Measurements from ENCODE around the gene PSORS1C1. TPM values are rescaled to one million over a fixed set of nuclear protein-coding genes. Genes with fewer than 3 reads are reported as not detected.

The PSORS1C1 gene
- total and polyA plus RNA-seq, 2 donors (not counting 1 experiment from before 2014, with no cell fraction given) = 0.40 to 0.66 TPM

DNA sequence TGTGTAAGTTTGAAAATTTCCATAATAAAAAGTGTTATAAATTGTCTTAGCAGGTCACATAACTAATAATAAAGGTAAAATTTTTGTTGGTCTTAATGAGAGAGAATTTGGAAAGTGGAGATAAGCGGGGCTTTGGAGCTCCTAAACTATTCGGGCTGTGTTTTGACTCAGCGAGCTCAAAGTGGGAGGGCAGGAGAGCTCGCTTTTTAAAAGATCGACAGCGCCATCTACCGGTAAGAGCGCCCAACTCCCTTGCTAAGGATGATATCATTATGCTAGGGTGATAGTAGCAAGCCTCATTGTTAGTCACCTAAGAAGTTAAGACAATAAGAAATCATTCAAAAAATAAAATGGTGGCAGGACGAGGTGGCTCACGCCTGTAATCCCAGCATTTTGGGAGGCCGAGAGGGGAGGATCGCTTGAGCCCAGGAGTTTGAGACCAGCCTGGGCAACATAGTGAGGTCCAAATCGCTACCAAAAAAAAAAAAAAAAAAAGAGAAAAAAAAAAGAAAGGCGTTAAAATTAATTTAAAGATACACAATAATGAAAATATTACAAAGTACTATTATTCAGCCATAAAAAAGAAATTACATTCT, 27.0 kb upstream of the PSORS1C1 start:
- no peaks in the 10 kb centered on the region for H3K9me3 ChIP-seq (ENCODE audit: control insufficient read depth, insufficient read depth, low read depth, low read length)
- no peak overlapping the region for H2AFZ ChIP-seq (ENCODE audit: low read length)
- no peaks in the 10 kb centered on the region for H3K79me2 ChIP-seq (ENCODE audit: control insufficient read depth, insufficient read depth, low read length)
- H3K4me3 ChIP-seq (replicated peaks in 1 of 4; ENCODE audit: control extremely low read depth in 1 of 4, insufficient read depth in 1 of 4, low read depth in 3 of 4, low read length in 4 of 4) = no peak overlapping the region
- H3K27me3 ChIP-seq (ENCODE audit: control insufficient read depth, insufficient read depth, low read length) = no peaks in the 10 kb centered on the region
- peak overlapping the region; percentile 6 for H3K4me2 ChIP-seq (ENCODE audit: extremely low read depth, insufficient read depth, low read length)
- H3K9ac ChIP-seq (ENCODE audit: insufficient read depth, low read length) = no peak overlapping the region
- H3K27ac ChIP-seq (ENCODE audit: insufficient read depth, low read length) = no peak overlapping the region
- H4K20me1 ChIP-seq (ENCODE audit: control insufficient read depth, extremely low read depth, insufficient read depth, low read length) = no peaks in the 10 kb centered on the region
- TF ChIP-seq EZH2 (IDR thresholded peaks at IDR 0.05; ENCODE audit: low read length, missing control alignments) = no peak
- TF ChIP-seq, protein P1, sequence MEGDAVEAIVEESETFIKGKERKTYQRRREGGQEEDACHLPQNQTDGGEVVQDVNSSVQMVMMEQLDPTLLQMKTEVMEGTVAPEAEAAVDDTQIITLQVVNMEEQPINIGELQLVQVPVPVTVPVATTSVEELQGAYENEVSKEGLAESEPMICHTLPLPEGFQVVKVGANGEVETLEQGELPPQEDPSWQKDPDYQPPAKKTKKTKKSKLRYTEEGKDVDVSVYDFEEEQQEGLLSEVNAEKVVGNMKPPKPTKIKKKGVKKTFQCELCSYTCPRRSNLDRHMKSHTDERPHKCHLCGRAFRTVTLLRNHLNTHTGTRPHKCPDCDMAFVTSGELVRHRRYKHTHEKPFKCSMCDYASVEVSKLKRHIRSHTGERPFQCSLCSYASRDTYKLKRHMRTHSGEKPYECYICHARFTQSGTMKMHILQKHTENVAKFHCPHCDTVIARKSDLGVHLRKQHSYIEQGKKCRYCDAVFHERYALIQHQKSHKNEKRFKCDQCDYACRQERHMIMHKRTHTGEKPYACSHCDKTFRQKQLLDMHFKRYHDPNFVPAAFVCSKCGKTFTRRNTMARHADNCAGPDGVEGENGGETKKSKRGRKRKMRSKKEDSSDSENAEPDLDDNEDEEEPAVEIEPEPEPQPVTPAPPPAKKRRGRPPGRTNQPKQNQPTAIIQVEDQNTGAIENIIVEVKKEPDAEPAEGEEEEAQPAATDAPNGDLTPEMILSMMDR (conservative IDR thresholded peaks at IDR 0.05 in 1 of 2, IDR thresholded peaks at IDR 0.05 in 1 of 2; ENCODE audit: low read depth in 1 of 2, low read length in 2 of 2) = peak; percentile 71
- H3K4me1 ChIP-seq (ENCODE audit: control insufficient read depth, extremely low read depth, insufficient read depth, low read length) = peaks cover 12% of the 10 kb centered on the region
- no peaks in the 10 kb centered on the region for H3K36me3 ChIP-seq (ENCODE audit: control insufficient read depth, insufficient read depth, low read length)
- DNase-seq (ENCODE audit: low read depth in 2 of 2) = peak; percentile 77 to 84

DNA sequence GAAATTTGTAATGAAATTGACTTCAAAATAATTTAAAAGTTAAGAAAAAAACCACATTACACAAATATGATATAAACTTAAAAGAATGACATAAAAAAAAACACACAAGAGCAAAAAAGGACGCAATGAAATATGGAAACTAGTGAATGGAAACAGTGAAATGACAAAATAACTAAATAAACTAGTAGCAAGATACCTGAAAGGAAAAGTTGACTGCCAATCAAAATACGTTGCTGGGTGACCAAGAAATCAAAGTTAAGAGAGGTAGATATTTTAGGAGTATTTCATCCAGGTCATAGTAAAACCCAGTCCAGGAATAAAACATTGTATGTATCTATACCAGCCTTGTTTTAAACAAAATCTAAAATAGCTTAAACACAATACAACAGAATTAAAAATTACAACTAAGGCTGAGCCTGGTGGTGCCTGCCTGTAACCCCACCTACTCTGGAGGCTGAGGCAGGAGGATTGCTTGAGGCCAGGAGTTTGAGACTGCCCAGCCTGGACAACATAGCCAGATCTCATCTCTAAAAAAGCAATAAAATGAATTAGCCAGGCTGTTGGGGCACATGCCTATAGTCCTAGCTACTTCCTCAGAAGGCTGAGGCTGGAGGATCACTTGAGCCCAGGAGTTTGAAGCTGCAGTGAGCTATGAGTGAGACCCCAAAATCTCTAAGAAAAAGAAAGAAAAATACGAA, 24.2 kb upstream of the PSORS1C1 start:
- H3K36me3 ChIP-seq (ENCODE audit: control insufficient read depth, insufficient read depth, low read length) = no peaks in the 10 kb centered on the region

DNA sequence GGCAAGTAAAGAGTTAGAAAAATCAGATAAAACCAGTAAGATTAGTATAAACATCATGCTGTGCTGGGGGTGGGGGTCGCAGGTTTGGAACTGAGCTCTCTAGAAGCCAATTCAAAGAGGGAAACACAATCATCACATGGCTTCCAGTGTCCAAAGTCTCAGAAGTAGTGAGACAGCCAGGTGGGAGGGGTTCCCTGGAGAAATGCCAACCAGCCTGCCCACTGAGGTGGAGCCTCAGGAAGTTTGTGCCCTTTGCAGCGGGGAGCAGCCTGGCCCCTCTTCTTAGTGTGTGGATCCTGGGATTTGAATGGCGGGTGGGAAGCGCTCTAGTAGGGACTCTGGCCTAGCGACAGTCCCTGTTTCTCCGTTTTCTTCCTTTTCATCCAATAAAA, 23.6 kb upstream of the PSORS1C1 start:
- Histone ChIP-seq H3K27ac (ENCODE audit: insufficient read depth, low read length) (no peak overlapping the region), H2AFZ (ENCODE audit: low read length) (no peak overlapping the region), H4K20me1 (ENCODE audit: control insufficient read depth, extremely low read depth, insufficient read depth, low read length) (no peaks in the 10 kb centered on the region), H3K9me3 (ENCODE audit: control insufficient read depth, insufficient read depth, low read depth, low read length) (no peaks in the 10 kb centered on the region), H3K4me3 (replicated peaks in 1 of 4; ENCODE audit: control extremely low read depth in 1 of 4, insufficient read depth in 1 of 4, low read depth in 3 of 4, low read length in 4 of 4) (no peak overlapping the region), H3K4me1 (ENCODE audit: control insufficient read depth, extremely low read depth, insufficient read depth, low read length) (peaks cover 9% of the 10 kb centered on the region), H3K9ac (ENCODE audit: insufficient read depth, low read length) (no peak overlapping the region), H3K36me3 (ENCODE audit: control insufficient read depth, insufficient read depth, low read length) (no peaks in the 10 kb centered on the region), H3K79me2 (ENCODE audit: control insufficient read depth, insufficient read depth, low read length) (no peaks in the 10 kb centered on the region), H3K27me3 (ENCODE audit: control insufficient read depth, insufficient read depth, low read length) (no peaks in the 10 kb centered on the region), H3K4me2 (ENCODE audit: extremely low read depth, insufficient read depth, low read length) (no peak overlapping the region)
- no peak for DNase-seq (ENCODE audit: low read depth in 2 of 2)
- no peak for TF ChIP-seq EZH2 (IDR thresholded peaks at IDR 0.05; ENCODE audit: low read length, missing control alignments)
- TF ChIP-seq, protein P1 (conservative IDR thresholded peaks at IDR 0.05 in 1 of 2, IDR thresholded peaks at IDR 0.05 in 1 of 2; ENCODE audit: low read depth in 1 of 2, low read length in 2 of 2) = no peak

More for the DNA sequence above, 24.2 kb upstream of the PSORS1C1 start:
- Histone ChIP-seq H3K27me3 (ENCODE audit: control insufficient read depth, insufficient read depth, low read length) (no peaks in the 10 kb centered on the region), H2AFZ (ENCODE audit: low read length) (no peak overlapping the region), H4K20me1 (ENCODE audit: control insufficient read depth, extremely low read depth, insufficient read depth, low read length) (no peaks in the 10 kb centered on the region), H3K4me2 (ENCODE audit: extremely low read depth, insufficient read depth, low read length) (no peak overlapping the region), H3K9me3 (ENCODE audit: control insufficient read depth, insufficient read depth, low read depth, low read length) (no peaks in the 10 kb centered on the region), H3K9ac (ENCODE audit: insufficient read depth, low read length) (no peak overlapping the region), H3K27ac (ENCODE audit: insufficient read depth, low read length) (no peak overlapping the region), H3K79me2 (ENCODE audit: control insufficient read depth, insufficient read depth, low read length) (no peaks in the 10 kb centered on the region), H3K4me3 (replicated peaks in 1 of 4; ENCODE audit: control extremely low read depth in 1 of 4, insufficient read depth in 1 of 4, low read depth in 3 of 4, low read length in 4 of 4) (no peak overlapping the region), H3K4me1 (ENCODE audit: control insufficient read depth, extremely low read depth, insufficient read depth, low read length) (peaks cover 9% of the 10 kb centered on the region)
- TF ChIP-seq, protein P1 (conservative IDR thresholded peaks at IDR 0.05 in 1 of 2, IDR thresholded peaks at IDR 0.05 in 1 of 2; ENCODE audit: low read depth in 1 of 2, low read length in 2 of 2) = no peak
- TF ChIP-seq EZH2 (IDR thresholded peaks at IDR 0.05; ENCODE audit: low read length, missing control alignments) = no peak
- DNase-seq (ENCODE audit: low read depth in 2 of 2) = no peak
